Activated CD4-positive, alpha-beta T cell treated with anti-CD3 and anti-CD28 coated beads, Interleukin-2, amount 10 ng/mL, durations not matched to agents 24 days and 14 days (primary cell): Measurements from ENCODE around the gene LPP. TPM values are rescaled to one million over a fixed set of nuclear protein-coding genes. Genes with fewer than 3 reads are reported as not detected.
"Not testable (repeated sequence)": the region's sequence is repeated elsewhere in the genome, so short reads cannot be mapped to it uniquely, and the experiment has no call there.

Source experiments
- DNase-seq: peaks from one replicate; pipeline ENCODE4 v3.0.0; 2022
- H3K27ac Mint-ChIP-seq: one replicate; pipeline ENCODE4 v1.8.0; 2022; ENCODE audit warnings: mild to moderate bottlenecking, mixed read lengths
- H3K27me3 Mint-ChIP-seq: one replicate; pipeline ENCODE4 v1.8.0; 2022; ENCODE audit warnings: mixed read lengths
- H3K36me3 Mint-ChIP-seq: one replicate; pipeline ENCODE4 v1.8.0; 2022; ENCODE audit warnings: low read depth, mild to moderate bottlenecking, mixed read lengths
- H3K4me1 Mint-ChIP-seq: one replicate; pipeline ENCODE4 v1.8.0; 2021; ENCODE audit warnings: mixed read lengths
- H3K4me3 Mint-ChIP-seq: one replicate; pipeline ENCODE4 v1.8.0; 2022; ENCODE audit warnings: mild to moderate bottlenecking, moderate library complexity, mixed read lengths
- H3K9me3 Mint-ChIP-seq: one replicate; pipeline ENCODE4 v1.8.0; 2021; ENCODE audit warnings: mixed read lengths
- intact Hi-C: fragments of 100-400 bp; cut with micrococcal nuclease; formaldehyde crosslinking; loops from one replicate; pipeline ENCODE4 v1.15.1; 2023
- total RNA-seq: library from RNA; stranded (reverse); gene quantifications from 2 replicates; pipeline ENCODE4 v1.2.3, GENCODE V29; 2022

Gene LPP
- total RNA-seq, 1 donor from 2014 or later = 41.4 TPM

- intact Hi-C loops = loop anchor here (10.0 kb wide), 1 partner anchor 352 kb away; no protein-coding TSS in a partner anchor
- Mint-ChIP-seq H3K27me3 (no peaks in the 10 kb centered on the region), H3K4me1 (peaks cover 21% of the 10 kb centered on the region), H3K27ac (no peak overlapping the region), H3K4me3 (no peak overlapping the region), H3K36me3 (peaks cover 2% of the 10 kb centered on the region), H3K9me3 (peaks cover 3% of the 10 kb centered on the region)
- no peak for DNase-seq
These were observed 538.7 kb downstream of the LPP start for GRCh38 chr3:188692700-188693099.

GRCh38 chr3:188693435-188693834 lies 539.5 kb downstream of the LPP start:
- Mint-ChIP-seq H3K27ac (no peak overlapping the region), H3K27me3 (no peaks in the 10 kb centered on the region), H3K4me1 (peaks cover 19% of the 10 kb centered on the region), H3K4me3 (no peak overlapping the region), H3K9me3 (peaks cover 3% of the 10 kb centered on the region), H3K36me3 (no peaks in the 10 kb centered on the region)
- intact Hi-C loops = loop anchor here (10.0 kb wide), 1 partner anchor 351 kb away; no protein-coding TSS in a partner anchor
- no peak for DNase-seq

GRCh38 chr3:188695241-188695640 lies 541.3 kb downstream of the LPP start:
- H3K9me3 Mint-ChIP-seq = no peaks in the 10 kb centered on the region
- intact Hi-C loops = loop anchor here (10.0 kb wide), 1 partner anchor 350 kb away; no protein-coding TSS in a partner anchor
- H3K27ac Mint-ChIP-seq = no peak overlapping the region
- H3K36me3 Mint-ChIP-seq = no peaks in the 10 kb centered on the region
- no peak for DNase-seq
- no peak overlapping the region for H3K4me3 Mint-ChIP-seq
- peaks cover 18% of the 10 kb centered on the region for H3K4me1 Mint-ChIP-seq
- peaks cover 2% of the 10 kb centered on the region for H3K27me3 Mint-ChIP-seq

- Mint-ChIP-seq H3K4me1 (peaks cover 24% of the 10 kb centered on the region), H3K27ac (peak overlapping the region; percentile 12), H3K36me3 (no peaks in the 10 kb centered on the region), H3K27me3 (peaks cover 3% of the 10 kb centered on the region), H3K9me3 (no peaks in the 10 kb centered on the region), H3K4me3 (no peak overlapping the region)
- intact Hi-C loops = loop anchor here (1.0 to 10.0 kb wide), 2 partner anchors 220 to 348 kb away; no protein-coding TSS in a partner anchor
- no peak for DNase-seq
These were observed 543.2 kb downstream of the LPP start for GRCh38 chr3:188697127-188697526.

- peaks cover 26% of the 10 kb centered on the region for H3K4me1 Mint-ChIP-seq
- H3K4me3 Mint-ChIP-seq = no peak overlapping the region
- H3K36me3 Mint-ChIP-seq = peaks cover 2% of the 10 kb centered on the region
- no peak for DNase-seq
- H3K9me3 Mint-ChIP-seq = no peaks in the 10 kb centered on the region
- H3K27me3 Mint-ChIP-seq = peaks cover 4% of the 10 kb centered on the region
- H3K27ac Mint-ChIP-seq = no peak overlapping the region
- intact Hi-C loops = loop anchor here (10.0 kb wide), 1 partner anchor 346 kb away; no protein-coding TSS in a partner anchor
These were observed 544.5 kb downstream of the LPP start for GRCh38 chr3:188698436-188698835.

DNA sequence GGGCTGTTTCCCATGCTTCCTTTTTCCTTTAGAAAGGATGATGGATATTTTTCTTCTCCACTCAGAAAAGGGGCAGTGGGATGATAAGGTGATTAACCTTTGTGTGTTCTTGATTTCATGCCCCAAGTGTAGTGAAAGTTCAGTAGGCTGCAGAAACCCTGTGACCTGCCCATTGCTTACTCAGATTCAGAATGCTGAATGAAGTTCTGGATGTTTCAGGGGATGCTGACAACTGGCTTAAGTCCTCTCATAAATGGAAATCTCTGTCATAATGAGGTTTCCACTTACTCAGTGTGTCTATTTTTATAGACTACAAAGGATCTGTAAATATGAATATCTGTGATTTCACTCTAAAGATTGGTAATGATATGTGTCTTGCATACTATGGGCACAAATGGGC lies 546.5 kb downstream of the LPP start:
- Mint-ChIP-seq H3K4me3 (no peak overlapping the region), H3K4me1 (peaks cover 22% of the 10 kb centered on the region), H3K9me3 (no peaks in the 10 kb centered on the region), H3K27ac (no peak overlapping the region), H3K27me3 (peaks cover 4% of the 10 kb centered on the region), H3K36me3 (peaks cover 2% of the 10 kb centered on the region)
- no peak for DNase-seq
- intact Hi-C loops = loop anchor here (1.0 to 5.0 kb wide), 9 partner anchors 17 to 956 kb away; no protein-coding TSS in a partner anchor

- H3K27me3 Mint-ChIP-seq = peaks cover 4% of the 10 kb centered on the region
- H3K9me3 Mint-ChIP-seq = no peaks in the 10 kb centered on the region
- intact Hi-C loops = loop anchor here (1.0 to 5.0 kb wide), 9 partner anchors 18 to 957 kb away; no protein-coding TSS in a partner anchor
- no peak overlapping the region for H3K4me3 Mint-ChIP-seq
- H3K27ac Mint-ChIP-seq = no peak overlapping the region
- peaks cover 22% of the 10 kb centered on the region for H3K4me1 Mint-ChIP-seq
- peaks cover 2% of the 10 kb centered on the region for H3K36me3 Mint-ChIP-seq
- DNase-seq = no peak
These were observed 547.0 kb downstream of the LPP start for GRCh38 chr3:188700918-188701317.

- Mint-ChIP-seq H3K27ac (no peak overlapping the region), H3K9me3 (no peaks in the 10 kb centered on the region), H3K27me3 (peaks cover 4% of the 10 kb centered on the region), H3K4me3 (no peak overlapping the region), H3K36me3 (peaks cover 2% of the 10 kb centered on the region), H3K4me1 (peaks cover 20% of the 10 kb centered on the region)
- intact Hi-C loops = loop anchor here (2.0 to 5.0 kb wide), 3 partner anchors 73 to 379 kb away; no protein-coding TSS in a partner anchor
- no peak for DNase-seq
These were observed 547.6 kb downstream of the LPP start for GRCh38 chr3:188701485-188701969.

- peaks cover 18% of the 10 kb centered on the region for H3K4me1 Mint-ChIP-seq
- H3K27me3 Mint-ChIP-seq, H3K27ac Mint-ChIP-seq, H3K4me3 Mint-ChIP-seq, H3K9me3 Mint-ChIP-seq, DNase-seq, H3K36me3 Mint-ChIP-seq: not testable (repeated sequence)
- intact Hi-C loops = loop anchor here (5.0 kb wide), 2 partner anchors 250 to 380 kb away; no protein-coding TSS in a partner anchor
These were observed 548.1 kb downstream of the LPP start for GRCh38 chr3:188702028-188702427.

- H3K36me3 Mint-ChIP-seq = peaks cover 8% of the 10 kb centered on the region
These were observed 552.2 kb downstream of the LPP start for GRCh38 chr3:188706176-188706575.

GRCh38 chr3:188706599-188706998 lies 552.6 kb downstream of the LPP start:
- intact Hi-C loops = no loop called here
- DNase-seq = no peak
- H3K27me3 Mint-ChIP-seq = peaks cover 3% of the 10 kb centered on the region
- H3K27ac Mint-ChIP-seq = no peak overlapping the region
- no peak overlapping the region for H3K4me3 Mint-ChIP-seq
- H3K4me1 Mint-ChIP-seq = peaks cover 7% of the 10 kb centered on the region
- peaks cover 9% of the 10 kb centered on the region for H3K36me3 Mint-ChIP-seq
- H3K9me3 Mint-ChIP-seq = no peaks in the 10 kb centered on the region

More at GRCh38 chr3:188706176-188706575, 552.2 kb downstream of the LPP start:
- Mint-ChIP-seq H3K27ac (no peak overlapping the region), H3K4me3 (no peak overlapping the region), H3K9me3 (no peaks in the 10 kb centered on the region), H3K27me3 (peaks cover 2% of the 10 kb centered on the region), H3K4me1 (peaks cover 7% of the 10 kb centered on the region)
- intact Hi-C loops = no loop called here
- DNase-seq = no peak

GRCh38 chr3:188707381-188708288 lies 553.7 kb downstream of the LPP start:
- peaks cover 3% of the 10 kb centered on the region for H3K27me3 Mint-ChIP-seq

GRCh38 chr3:188711881-188712247 lies 557.9 kb downstream of the LPP start:
- no peak overlapping the region for H3K27ac Mint-ChIP-seq
- intact Hi-C loops = no loop called here
- H3K4me1 Mint-ChIP-seq = peaks cover 5% of the 10 kb centered on the region
- H3K9me3 Mint-ChIP-seq = no peaks in the 10 kb centered on the region
- H3K4me3 Mint-ChIP-seq = no peak overlapping the region
- no peak for DNase-seq
- H3K27me3 Mint-ChIP-seq = peaks cover 3% of the 10 kb centered on the region
- peaks cover 9% of the 10 kb centered on the region for H3K36me3 Mint-ChIP-seq

More at GRCh38 chr3:188707381-188708288, 553.7 kb downstream of the LPP start:
- Mint-ChIP-seq H3K36me3 (peaks cover 7% of the 10 kb centered on the region), H3K9me3 (no peaks in the 10 kb centered on the region), H3K4me3 (no peak overlapping the region), H3K4me1 (peaks cover 5% of the 10 kb centered on the region), H3K27ac (no peak overlapping the region)
- no peak for DNase-seq
- intact Hi-C loops = no loop called here
